GM03348 (cell line): Measurements from ENCODE around the gene VEPH1.
A peak's percentile ranks its signal among the peaks of the same experiment; 100 is the strongest.

Experiments
- DNase-seq: peaks from one replicate; pipeline ENCODE4 v3.0.0; 2012; ENCODE audit warnings: low spot score

VEPH1 gene

DNA sequence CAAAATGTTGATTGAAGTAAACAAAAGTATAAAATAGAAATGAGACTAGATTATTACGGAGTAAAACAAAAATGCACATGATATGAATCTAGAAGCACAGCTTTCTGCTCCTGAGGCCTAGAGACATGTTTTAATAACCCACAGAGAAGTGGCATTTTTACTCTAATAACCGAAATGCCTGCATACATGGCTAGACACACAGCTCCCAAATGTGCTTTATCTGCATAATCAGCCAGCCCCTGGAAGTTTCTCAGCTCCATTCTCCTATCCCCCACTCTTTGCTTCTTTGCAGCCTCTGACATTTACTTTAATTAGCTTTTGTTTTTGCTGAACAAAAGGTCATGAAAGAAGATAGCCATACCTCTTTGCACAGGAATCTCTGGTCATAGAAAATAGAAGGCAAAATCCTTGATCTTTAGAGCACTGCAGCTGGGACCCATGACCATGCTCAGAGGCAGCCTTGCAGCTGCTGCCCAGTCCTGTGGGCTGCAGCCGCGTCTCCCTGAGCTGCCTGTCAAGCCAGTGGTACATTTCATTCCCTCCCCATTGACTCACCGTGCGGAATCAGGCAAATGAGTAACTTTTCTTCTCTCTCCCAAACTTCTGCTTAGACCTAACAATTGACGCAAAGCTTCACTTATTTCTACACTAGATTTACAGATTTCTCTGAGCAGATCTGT lies at the start of gene VEPH1:
TSS of gene VEPH1 (minus strand) at position 501 of the 680 bp plus-strand sequence. CDS start 8,067 bp downstream, outside the sequence.
- DNase-seq: no peak

- no peak for DNase-seq
These were observed 48.7 kb upstream of the VEPH1 start for GRCh38 chr3:157551961-157552360.

- no peak for DNase-seq
These were observed 46.3 kb upstream of the VEPH1 start for GRCh38 chr3:157549498-157549897.

- DNase-seq: peak; percentile 60
These were observed 41.4 kb upstream of the VEPH1 start for GRCh38 chr3:157544501-157545130.

- no peak for DNase-seq
These were observed 40.4 kb upstream of the VEPH1 start for GRCh38 chr3:157543501-157544035.

- peak; percentile 88 for DNase-seq
These were observed 39.7 kb upstream of the VEPH1 start for GRCh38 chr3:157542711-157543500.

DNA sequence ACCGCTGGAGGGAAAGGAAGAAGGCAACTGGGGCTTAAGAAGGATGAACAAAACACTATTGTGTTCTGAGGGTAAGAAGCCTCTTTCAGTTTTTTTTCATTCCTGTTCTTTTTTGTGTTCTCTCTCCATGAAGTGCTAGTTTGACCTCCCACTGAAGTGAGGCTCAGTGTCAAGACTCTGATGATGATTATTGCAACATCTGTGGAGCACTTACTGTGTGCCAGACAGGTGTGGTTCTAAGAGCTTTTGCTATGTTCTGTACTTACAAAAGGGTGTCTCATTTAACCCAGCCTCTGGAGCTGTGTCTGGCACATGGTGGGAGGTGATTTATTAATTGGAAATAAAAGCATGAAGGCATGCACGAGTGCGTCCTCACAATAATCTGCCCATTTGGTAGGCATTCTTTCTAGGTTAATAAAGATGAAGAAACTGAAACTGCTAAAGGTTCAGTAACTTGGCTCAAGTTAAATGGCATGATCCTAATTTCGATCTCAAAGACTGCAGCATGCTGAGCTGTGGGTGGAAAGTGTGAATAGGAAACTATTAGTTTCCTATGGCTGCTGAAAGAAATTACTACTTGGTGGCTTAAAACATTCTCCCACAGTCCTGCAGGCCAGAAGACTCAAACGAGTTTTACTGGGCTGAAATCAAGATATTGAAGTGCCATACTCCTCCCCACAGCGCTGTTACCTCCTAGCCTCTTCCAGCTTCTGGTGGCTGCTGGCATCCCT lies 38.5 kb upstream of the VEPH1 start:
- DNase-seq: no peak

GRCh38 chr3:157540656-157541055 lies 37.4 kb upstream of the VEPH1 start:
- DNase-seq: no peak

GRCh38 chr3:157535667-157536066 lies 32.5 kb upstream of the VEPH1 start:
- no peak for DNase-seq

DNA sequence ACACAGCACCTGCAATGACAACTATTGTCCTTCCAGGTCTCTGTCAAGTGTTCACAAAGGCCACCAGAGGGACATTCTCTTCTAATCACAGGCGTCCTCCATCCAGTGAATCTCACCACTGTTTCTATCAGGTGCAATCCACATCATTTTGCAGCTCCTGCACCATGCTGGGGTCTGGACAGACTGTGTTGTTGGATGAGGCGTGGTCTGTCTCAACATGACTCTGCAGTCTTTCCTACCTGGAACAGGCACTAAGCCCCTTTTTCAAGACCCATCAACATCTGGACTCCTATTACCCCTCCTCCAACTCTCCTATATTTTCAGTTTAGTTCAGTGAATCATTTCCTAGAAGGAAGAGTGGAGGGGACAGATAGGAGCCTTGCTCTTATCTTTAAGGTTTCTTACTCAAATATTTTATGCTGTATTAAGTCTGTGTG lies 31.5 kb upstream of the VEPH1 start:
- no peak for DNase-seq

DNA sequence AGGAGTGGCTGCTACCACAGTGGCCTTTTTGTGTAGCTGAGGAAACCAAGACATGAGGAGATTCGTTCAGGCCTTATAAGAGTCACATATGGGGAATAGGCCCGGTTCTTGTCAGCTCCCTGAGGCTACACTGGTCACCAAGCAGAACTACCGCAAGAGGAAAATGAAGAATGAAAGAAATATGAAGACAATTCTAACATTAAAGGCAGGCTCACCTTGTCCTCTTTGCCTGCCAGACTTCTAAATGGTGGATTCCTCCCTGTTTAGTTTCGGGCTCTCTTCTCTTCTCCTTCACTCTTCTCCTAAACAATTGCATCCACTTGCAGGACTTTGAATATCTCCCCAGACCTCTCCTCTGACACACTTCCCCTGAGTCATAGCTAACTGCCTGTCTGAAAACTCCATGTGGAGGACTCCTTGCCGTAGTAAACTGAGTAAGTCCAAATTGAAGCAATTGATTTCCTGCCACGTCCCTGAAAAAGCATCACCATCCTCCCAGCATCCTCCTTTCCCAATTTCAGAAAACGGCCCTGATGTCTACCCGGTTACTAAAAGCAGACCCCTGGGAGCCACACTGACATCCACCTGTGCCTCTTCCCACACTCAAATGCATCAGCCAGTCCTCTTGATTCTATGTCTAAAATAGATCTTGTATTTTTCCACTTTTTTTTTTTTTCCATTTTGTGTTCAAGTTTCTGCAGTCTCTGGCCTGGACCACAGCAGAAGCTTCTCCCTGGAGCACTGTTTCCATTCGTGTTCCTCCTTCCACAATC lies 30.3 kb upstream of the VEPH1 start:
- peak; percentile 67 for DNase-seq

GRCh38 chr3:157532529-157533297 lies 29.5 kb upstream of the VEPH1 start:
- DNase-seq: peak; percentile 76

- no peak for DNase-seq
These were observed 28.6 kb upstream of the VEPH1 start for GRCh38 chr3:157531771-157532170.

DNA sequence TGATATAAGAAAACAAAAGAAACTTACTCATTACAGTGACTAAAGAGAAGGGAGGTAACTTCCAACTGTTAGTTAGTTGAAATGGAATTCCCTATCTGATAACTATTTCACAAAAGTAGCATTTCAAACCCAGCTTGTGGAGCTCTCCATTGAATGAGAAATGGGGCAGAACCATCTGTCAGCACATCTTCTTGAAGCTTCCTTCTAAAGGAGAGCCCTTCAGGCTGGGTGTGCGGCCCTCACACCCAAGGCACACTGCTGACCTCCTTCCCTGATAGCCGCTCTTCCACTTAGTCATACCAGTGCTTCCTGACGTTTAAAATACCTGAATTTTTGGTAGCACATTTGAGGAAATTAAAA lies 28.1 kb upstream of the VEPH1 start:
- peak; percentile 23 for DNase-seq

- peak; percentile 44 for DNase-seq
These were observed 27.6 kb upstream of the VEPH1 start for GRCh38 chr3:157530637-157531300.

GRCh38 chr3:157529751-157530150 lies 26.5 kb upstream of the VEPH1 start:
- no peak for DNase-seq

- DNase-seq: no peak
These were observed 25.9 kb upstream of the VEPH1 start for GRCh38 chr3:157529085-157529484.

DNA sequence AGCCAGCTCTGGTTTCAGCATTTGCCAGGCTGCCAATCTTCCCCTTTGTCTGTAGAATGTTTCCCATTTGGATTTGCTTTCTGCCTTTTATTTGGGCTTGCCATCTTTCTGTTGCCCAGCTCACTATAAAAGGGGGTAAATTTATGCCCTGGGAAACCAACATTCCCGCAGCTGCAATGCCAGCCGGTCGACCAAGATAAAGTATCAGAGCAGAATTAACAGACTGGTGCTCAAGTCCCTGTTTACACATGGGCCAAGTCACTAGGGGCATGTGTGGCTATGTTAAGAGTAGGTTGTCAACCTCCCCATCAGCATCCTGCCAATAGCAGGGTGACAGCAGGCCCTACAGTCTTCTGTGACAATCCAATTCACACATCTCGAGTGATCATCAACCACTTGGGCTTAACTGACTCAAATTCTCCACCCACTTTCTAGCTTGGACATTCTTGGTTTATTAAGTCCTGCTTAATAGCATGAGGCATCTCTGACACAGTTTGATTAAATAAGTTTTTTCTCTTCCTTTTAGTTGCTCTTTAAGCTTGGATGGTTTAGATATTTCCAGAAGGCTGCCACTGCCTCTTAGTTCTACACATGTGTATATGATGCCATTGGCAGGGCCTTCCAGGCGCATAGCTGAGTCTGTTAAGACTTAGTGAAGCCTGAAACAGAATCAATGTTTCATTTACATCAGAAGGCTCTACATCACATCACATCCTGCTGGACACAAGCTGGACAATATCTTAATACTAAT lies 24.1 kb upstream of the VEPH1 start:
- DNase-seq: no peak

- no peak for DNase-seq
These were observed 22.8 kb upstream of the VEPH1 start for GRCh38 chr3:157526036-157526435.
